ENCODE measurements around the gene BCS1L.

DNA sequence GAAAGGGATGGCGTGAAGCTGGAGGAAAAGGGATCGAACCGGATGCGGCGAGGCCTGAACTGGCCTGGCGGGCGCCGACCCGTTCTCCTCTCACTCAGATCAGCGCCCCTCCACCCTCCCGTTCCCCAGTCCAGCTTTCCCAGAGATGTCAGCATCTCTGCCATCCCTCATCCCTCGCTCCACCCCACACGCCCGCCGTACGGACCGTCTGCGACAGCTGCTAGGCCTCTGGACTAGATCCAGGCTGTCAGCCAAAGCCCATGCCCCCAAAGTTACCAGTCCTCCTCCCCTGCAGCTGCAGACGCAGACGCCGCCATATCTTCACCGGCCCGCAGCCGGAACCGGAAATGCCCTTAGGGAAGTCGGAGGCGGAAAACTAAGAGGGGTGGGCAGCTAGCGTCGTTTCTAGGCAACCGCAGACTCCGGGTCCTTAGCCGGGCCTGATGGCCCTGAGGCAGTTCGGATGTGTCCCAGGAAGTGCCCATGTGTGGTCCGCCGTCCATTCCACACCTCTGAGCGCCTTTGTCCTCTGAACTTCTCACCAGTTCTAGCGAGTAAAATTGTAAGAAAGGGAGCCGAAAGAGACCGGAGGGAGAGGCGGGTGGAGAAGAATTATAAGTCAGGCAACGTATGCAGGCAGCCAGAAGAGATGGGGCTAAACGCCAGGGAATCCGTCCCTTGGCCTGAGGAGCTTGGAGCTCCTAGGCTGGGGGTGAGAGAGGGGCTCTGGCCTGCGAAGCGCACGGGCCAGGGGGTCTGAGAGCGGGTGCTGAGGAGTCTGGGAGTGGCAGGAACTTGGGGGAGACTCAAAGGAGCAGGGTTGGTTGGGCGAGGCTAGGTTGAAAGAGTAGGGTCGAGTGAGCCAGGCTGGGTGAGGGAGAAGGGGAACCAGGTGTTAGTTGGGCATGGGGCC, 12.4 kb downstream of the BCS1L start, which contains the start of the genes RNF25 and STK36:
- TF ChIP-seq, protein P1, sequence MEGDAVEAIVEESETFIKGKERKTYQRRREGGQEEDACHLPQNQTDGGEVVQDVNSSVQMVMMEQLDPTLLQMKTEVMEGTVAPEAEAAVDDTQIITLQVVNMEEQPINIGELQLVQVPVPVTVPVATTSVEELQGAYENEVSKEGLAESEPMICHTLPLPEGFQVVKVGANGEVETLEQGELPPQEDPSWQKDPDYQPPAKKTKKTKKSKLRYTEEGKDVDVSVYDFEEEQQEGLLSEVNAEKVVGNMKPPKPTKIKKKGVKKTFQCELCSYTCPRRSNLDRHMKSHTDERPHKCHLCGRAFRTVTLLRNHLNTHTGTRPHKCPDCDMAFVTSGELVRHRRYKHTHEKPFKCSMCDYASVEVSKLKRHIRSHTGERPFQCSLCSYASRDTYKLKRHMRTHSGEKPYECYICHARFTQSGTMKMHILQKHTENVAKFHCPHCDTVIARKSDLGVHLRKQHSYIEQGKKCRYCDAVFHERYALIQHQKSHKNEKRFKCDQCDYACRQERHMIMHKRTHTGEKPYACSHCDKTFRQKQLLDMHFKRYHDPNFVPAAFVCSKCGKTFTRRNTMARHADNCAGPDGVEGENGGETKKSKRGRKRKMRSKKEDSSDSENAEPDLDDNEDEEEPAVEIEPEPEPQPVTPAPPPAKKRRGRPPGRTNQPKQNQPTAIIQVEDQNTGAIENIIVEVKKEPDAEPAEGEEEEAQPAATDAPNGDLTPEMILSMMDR (IDR thresholded peaks at IDR 0.05; ENCODE audit: poor library complexity): no peak
- TF ChIP-seq EZH2 (IDR thresholded peaks at IDR 0.05; ENCODE audit: borderline replicate concordance) (no peak), EZH2phosphoT487 (IDR thresholded peaks at IDR 0.05; ENCODE audit: low read depth, severe bottlenecking, unreplicated experiment) (no peak)

All from hepatocyte (in vitro differentiated cells).